ENCODE data around the gene TMEM80. TPM values are rescaled to one million over a fixed set of nuclear protein-coding genes. Genes with fewer than 3 reads are reported as not detected.

TMEM80 gene
- total and polyA plus RNA-seq, 2 of the 4 experiments (the other 2 are of a cell fraction) = 5.6 to 21.7 TPM

- no peak overlapping the region for H4K8ac ChIP-seq (ENCODE audit: low read depth in 2 of 2, low read length in 2 of 2)
- H2BK5ac ChIP-seq (ENCODE audit: low read depth, low read length, poor library complexity, severe bottlenecking) = no peak overlapping the region
- H2AK5ac ChIP-seq (ENCODE audit: low read depth, low read length) = no peak overlapping the region
- no peak overlapping the region for H3K27ac ChIP-seq (ENCODE audit: insufficient read depth, low read length)
- no peak overlapping the region for H3K18ac ChIP-seq (ENCODE audit: low read depth, low read length)
- no peak overlapping the region for H2BK15ac ChIP-seq (ENCODE audit: low read depth, low read length)
- H3K4me3 ChIP-seq (ENCODE audit: insufficient read depth, low read depth, low read length) = no peak overlapping the region
- no peaks in the 10 kb centered on the region for H3K27me3 ChIP-seq (ENCODE audit: control insufficient read depth, insufficient read depth, low read length)
- no peak overlapping the region for H2BK20ac ChIP-seq (ENCODE audit: low read depth, low read length)
- H3K4me1 ChIP-seq (ENCODE audit: control insufficient read depth, insufficient read depth, low read length) = peaks cover 3% of the 10 kb centered on the region
- H2AK9ac ChIP-seq (replicated peaks; ENCODE audit: low read depth, low read length, poor library complexity) = no peak overlapping the region
- no peaks in the 10 kb centered on the region for H3K79me1 ChIP-seq (ENCODE audit: low read depth in 1 of 2, low read length in 2 of 2)
- no peak overlapping the region for H3K23ac ChIP-seq (ENCODE audit: low read depth, low read length)
- TF ChIP-seq MXI1 (IDR thresholded peaks at IDR 0.05; ENCODE audit: borderline replicate concordance, low read depth, low read length) (no peak), SMC3 (IDR thresholded peaks at IDR 0.05; ENCODE audit: low read depth, low read length) (no peak), MAZ (IDR thresholded peaks at IDR 0.05; ENCODE audit: borderline replicate concordance, low read depth, low read length) (no peak), CEBPB (IDR thresholded peaks at IDR 0.05; ENCODE audit: low read depth, low read length) (no peak), ELK1 (IDR thresholded peaks at IDR 0.05; ENCODE audit: borderline replicate concordance, low read depth, low read length) (no peak), POLR2A (IDR thresholded peaks at IDR 0.05; ENCODE audit: low read depth, low read length) (no peak), CTCF (conservative IDR thresholded peaks at IDR 0.05; ENCODE audit: low read depth, low read length) (no peak), RFX5 (IDR thresholded peaks at IDR 0.05; ENCODE audit: low read depth, low read length) (no peak), FOS (IDR thresholded peaks at IDR 0.05; ENCODE audit: low read depth, low read length) (no peak), CHD1 (IDR thresholded peaks at IDR 0.05; ENCODE audit: low read depth, low read length) (no peak), BHLHE40 (IDR thresholded peaks at IDR 0.05; ENCODE audit: low read depth, low read length) (no peak), NFE2L2 (IDR thresholded peaks at IDR 0.05; ENCODE audit: low read depth, low read length) (no peak), RCOR1 (IDR thresholded peaks at IDR 0.05; ENCODE audit: insufficient replicate concordance, low read length) (no peak), USF2 (IDR thresholded peaks at IDR 0.05; ENCODE audit: low read depth, low read length) (no peak)
- H3K4me2 ChIP-seq (ENCODE audit: low read depth, low read length) = no peak overlapping the region
- no peak overlapping the region for H2BK120ac ChIP-seq (ENCODE audit: low read depth, low read length)
- no peaks in the 10 kb centered on the region for H3K9me1 ChIP-seq (ENCODE audit: insufficient read depth, low read length)
- POLR2A ChIA-PET (ENCODE audit: unreplicated experiment) = no interaction called here
- H3K36me3 ChIP-seq (ENCODE audit: control insufficient read depth, insufficient read depth, low read length) = peaks cover 27% of the 10 kb centered on the region
- H2AFZ ChIP-seq (replicated peaks; ENCODE audit: low read length, poor library complexity) = no peak overlapping the region
- in situ Hi-C loops (cut with MboI; ENCODE audit: low sequenced_read_pairs) (no loop called here), dilution Hi-C loops (cut with HindIII; ENCODE audit: low sequenced_read_pairs, unreplicated experiment) (no loop called here), intact Hi-C loops (cut with micrococcal nuclease) (no loop called here)
- H3K9ac ChIP-seq (ENCODE audit: low read depth, low read length) = no peak overlapping the region
- no peaks in the 10 kb centered on the region for H3K9me3 ChIP-seq (ENCODE audit: control insufficient read depth, insufficient read depth, low read length)
- no peak for ATAC-seq (ENCODE audit: low read depth)
- H4K91ac ChIP-seq (ENCODE audit: insufficient read depth, low read depth, low read length) = no peak overlapping the region
- no peak overlapping the region for H3K4ac ChIP-seq (ENCODE audit: low read depth, low read length)
- no peaks in the 10 kb centered on the region for H4K20me1 ChIP-seq (ENCODE audit: insufficient read depth, low read length)
- H3K56ac ChIP-seq (ENCODE audit: extremely low read depth, insufficient read depth, low read length) = no peak overlapping the region
- CTCF ChIA-PET = no interaction called here
- DNase-seq = no peak
- BruUV-seq (replicated peaks) = no TSS peak
- H3K14ac ChIP-seq (replicated peaks; ENCODE audit: low read depth, low read length) = no peak overlapping the region
- no peak overlapping the region for H4K5ac ChIP-seq (ENCODE audit: low read depth, low read length)
- WGBS, 2 experiments (ENCODE audit: extremely low coverage in 2 of 2, insufficient read length in 1 of 2) = 88% methylated on average over 13 of the region's 30 CpGs; no CpG with 5 or more reads in 1 of the 2 experiments
Observed at GRCh38 chr11:655036-655726, 40.4 kb upstream of the TMEM80 start.
